HG03571 (cell line): ENCODE data around the gene GUCY2F.

Experiments
- ATAC-seq: cut with Tn5 transposase; IDR thresholded peaks from one replicate; pipeline ENCODE4 v1.9.1; 2021; ENCODE audit not compliant: unreplicated experiment

The GUCY2F gene

GRCh38 chrX:109398061-109398460 is 83.8 kb downstream of the GUCY2F start:
- ATAC-seq, result no peak

- no peak for ATAC-seq
Measured at GRCh38 chrX:109393859-109394258, 88.0 kb downstream of the GUCY2F start.

DNA sequence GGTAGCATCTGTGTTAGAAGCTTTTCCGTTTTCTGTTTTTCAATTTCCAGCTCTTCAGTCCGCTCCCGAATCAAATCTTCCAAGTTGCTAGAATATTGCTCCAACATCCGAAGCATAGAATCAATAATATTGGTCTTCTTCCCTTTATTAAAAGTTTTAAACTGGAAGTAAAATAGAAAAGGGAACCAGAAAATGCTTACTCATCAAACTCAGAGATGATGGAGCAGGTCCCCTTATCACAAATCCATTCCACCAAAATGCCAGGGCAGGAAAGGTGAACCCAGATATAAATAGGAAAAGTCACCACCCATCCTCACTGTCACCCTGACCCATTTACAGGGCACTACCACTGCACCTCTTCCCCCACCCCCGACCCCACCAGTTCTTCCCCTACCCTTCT is 89.0 kb downstream of the GUCY2F start:
- ATAC-seq, result no peak

GRCh38 chrX:109390556-109390955 is 91.3 kb downstream of the GUCY2F start:
- no peak for ATAC-seq

DNA sequence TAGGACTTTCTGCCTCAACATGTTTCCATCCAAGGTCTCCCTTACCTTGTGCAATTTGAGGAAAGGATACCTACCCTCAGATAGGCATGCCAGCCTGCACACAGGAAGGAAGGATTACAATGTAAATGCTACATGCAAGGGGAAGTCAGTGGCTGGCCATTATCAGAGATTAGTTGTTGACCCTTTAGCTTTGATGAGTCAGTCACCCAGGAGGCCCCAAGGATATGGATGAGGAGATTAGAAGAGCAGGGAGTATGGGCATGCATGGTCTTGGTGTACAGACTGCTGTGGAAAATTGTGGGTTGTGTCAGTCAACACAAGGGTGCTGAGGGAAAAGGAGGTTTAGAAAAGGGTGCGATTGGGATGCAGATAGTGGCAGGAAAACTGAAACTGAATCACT is 92.0 kb downstream of the GUCY2F start:
- no peak for ATAC-seq

- ATAC-seq, result no peak
Measured at GRCh38 chrX:109384699-109385098, 97.2 kb downstream of the GUCY2F start.

DNA sequence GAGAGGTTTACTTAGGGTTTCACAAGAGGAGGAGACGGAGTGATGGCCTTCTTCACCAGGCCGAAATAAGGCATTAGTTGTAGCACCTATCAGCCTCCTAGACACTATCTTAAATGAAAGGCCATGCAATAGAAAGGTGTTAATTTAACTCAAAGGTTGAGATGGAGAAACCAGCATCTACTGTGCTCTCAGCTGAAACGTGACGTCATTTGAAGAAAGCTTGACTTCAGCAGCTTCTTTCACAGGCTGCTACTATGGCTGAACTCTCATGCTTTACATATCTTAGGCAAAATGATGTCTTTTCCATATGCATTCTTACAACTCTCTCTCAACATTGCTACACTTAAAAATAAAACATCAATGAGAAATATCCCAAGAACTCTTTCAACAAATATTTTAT is 99.6 kb downstream of the GUCY2F start:
- no peak for ATAC-seq

DNA sequence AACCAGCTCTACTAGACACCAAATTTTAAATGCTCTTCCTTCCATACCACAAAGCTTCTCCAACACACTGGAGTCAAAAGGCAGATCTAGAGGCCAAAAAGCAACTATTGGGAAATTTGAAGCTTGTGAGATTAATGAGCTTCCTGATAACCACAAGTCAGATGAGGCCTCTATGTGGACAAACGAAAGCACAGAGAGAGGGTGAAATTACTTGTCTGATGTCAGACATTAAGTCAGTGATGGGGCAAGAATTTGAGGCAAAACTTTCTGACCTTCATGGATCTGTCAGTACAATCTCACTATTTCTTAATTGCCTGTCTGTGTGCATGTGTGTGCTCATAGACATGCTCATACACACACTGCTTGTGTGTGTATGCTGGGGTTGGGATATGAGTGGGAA is 103.6 kb downstream of the GUCY2F start:
- ATAC-seq, result no peak

DNA sequence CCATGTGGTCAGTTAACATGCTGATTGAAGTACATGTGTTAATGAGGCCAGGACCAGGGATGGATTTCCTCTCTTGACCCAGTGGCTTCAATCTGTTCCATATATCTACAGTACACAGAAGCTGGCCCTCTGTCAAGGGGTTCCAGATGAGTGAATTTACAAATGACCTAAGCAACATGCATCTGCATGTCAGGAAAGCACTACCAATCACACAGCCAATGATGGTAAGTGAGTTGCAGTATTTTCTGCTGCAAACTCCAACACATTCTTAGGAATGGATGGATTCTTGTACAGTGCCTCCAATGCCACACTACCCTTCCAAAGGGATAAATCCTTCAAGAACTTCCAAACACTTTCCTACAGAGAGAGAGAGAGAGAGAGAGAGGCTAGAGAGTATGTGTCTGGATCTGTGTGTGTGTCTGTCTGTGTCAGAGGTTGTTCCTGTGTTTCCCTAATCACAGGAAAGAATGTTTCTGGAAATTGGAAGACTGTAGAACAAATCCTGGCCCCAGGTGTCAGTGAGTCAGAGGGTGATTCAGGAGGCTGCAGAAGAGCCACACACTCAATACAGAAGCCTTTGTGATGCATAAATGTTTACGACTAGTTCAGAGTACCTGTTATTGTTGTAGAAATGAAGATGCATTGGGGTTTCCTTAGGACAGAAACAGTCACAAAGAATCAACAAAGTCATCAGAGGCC is 107.5 kb downstream of the GUCY2F start:
- ATAC-seq, result no peak

DNA sequence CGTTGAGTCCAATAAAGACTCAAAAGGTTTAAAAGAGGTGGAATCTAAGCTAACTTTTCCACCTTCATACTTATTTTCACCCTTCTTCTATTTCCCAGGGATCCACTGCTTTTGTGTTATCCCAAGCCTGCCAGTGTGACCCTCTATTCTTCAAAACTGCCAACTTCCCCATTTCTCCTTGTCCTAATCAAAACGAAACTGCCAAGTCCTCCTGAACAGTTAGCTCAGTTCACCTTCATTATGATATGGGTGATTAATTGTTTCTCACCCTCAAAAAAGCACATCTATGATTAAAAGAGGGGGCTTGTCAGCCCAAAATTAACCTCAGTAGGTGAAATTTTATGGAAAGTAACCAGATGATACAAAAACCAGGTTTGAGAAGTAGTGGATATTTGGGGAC is 108.4 kb downstream of the GUCY2F start:
- no peak for ATAC-seq

DNA sequence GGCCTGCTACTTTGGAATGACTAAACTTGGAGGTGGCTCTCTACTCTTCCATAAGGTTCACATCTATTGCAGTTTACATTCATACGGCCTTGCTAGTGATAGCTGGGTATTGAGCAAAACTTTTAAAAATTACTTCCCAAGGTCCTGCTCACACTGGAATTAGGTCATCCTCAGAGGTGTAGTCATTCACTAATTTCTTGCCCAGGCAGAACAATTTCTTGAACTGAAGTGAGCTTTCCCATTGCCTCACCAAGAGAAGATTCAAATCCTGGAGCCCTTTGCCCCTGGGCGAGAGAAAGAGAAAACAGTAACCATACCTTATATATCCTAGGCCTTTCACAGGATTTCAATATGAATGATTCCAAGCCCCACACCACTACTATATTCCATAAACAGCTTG is 109.2 kb downstream of the GUCY2F start:
- no peak for ATAC-seq

DNA sequence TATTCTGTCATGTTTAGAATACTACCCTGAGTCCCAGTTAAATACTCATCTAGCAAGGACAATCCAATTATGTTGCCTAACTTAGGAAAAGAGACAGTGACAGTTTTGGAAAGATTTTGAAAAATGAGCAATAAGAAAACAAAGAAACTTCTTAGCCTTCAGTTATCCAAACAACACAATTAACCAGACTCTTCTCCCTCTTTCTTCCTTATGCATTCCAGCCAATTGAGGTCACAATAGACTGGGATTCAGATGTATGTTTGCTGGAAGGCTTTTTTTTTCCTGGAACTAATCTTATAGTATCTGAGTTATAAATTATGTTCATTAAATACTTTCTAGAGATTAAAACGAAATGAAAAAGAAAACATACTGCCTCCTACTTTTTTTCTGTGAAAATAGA is 109.6 kb downstream of the GUCY2F start:
- no peak for ATAC-seq

DNA sequence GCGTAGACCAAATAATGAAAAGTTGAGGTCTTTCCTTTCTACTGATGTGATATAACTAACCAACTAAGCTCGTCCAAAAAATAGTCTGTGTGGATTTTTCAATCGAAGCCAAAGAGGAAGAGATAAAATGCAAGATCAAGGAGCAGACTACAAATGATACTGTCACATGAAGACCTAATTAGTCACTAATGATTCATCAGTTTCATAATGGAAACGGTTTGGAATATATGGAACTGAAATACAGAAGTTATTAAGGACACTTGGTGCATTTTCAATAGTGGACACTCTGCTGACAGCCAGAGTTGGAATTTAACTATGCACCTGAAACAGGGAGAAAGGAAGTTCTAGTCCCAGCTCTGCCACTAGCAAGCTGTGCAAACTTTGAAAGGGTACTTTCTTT is 119.8 kb downstream of the GUCY2F start:
- ATAC-seq, result no peak

- ATAC-seq, result no peak
Measured at GRCh38 chrX:109360301-109360700, 121.6 kb downstream of the GUCY2F start.

GRCh38 chrX:109357706-109358105 is 124.2 kb downstream of the GUCY2F start:
- ATAC-seq, result no peak

DNA sequence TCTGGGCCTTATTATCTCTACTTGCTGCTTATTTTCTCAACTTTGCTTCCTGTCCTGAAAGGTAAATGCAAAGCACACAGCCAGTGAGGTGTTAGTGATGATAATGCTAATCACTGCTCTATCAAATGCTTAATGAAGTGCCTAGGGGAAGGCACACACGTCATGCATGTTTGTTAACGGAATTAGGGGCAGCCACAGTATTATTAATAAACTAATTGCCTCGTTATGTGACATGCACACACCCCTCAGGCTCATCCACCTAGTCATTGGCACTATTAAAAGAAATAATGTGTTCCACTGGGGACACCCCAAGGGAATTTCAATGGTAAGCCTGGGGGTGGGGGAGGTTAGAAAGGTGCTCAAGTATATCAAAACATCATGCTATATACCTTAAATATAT is 125.2 kb downstream of the GUCY2F start:
- ATAC-seq, result no peak

DNA sequence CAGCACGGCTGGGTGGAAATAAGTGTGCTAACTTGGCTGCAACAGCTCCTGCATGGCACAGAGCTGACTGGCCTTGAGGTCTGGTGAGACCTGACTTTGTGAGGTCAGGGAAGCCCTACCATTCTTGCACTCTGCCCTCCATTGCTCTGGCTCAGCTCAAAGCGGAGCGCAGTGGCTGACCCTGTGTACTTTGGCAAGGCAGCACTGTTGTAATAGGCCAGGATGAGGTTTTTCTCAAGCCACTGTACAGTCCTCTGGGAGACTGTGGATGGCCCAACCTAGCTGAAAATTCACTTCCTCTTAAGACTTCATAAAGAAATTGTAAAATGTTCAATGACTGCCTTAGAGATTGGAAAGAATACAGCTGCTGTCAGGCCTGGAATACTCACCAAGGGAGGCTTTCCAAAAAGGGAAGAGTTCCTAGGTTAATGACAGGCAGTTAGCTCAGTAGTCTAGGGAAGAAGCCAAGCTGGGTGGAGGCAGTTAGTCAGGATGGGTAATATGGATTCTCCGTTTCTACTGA is 129.8 kb downstream of the GUCY2F start:
- no peak for ATAC-seq

DNA sequence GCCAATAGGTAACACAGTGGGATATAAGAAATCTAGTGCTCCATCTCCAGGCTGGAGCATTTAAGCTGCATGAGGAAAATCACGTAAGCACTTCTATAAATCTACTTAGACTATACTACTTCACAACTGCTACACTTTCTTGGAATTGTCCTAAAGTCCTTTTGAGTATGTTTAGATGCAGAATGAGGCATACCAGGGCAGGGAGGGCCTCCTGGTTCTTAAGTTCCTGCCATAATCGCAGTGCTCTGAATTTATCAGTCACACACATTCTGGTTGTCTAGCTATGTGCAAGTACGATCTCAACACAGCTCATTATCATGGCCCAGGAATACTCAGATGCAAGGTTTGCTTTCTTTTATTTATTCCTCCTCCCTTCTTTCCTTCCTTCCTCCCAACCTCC is 130.3 kb downstream of the GUCY2F start:
- no peak for ATAC-seq

DNA sequence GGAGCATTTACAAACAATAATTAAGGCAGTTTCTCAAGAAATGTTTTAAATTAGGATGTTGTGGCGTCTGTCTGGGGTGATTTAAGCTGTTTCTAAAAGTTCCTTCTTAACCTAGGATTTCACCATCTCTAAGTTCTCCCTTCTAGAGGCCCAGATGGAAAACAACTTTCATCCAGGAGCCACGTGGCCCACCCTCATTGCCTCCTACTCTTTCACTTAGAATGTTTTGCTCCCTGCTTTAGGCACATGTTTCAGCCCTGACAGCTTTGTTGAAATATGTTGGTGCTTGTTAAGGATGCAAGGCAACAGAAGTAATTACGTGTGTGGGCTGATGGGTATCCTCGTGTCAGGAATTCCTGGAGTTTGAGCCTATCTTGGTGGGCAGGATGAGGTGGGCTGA is 131.3 kb downstream of the GUCY2F start:
- ATAC-seq, result no peak

DNA sequence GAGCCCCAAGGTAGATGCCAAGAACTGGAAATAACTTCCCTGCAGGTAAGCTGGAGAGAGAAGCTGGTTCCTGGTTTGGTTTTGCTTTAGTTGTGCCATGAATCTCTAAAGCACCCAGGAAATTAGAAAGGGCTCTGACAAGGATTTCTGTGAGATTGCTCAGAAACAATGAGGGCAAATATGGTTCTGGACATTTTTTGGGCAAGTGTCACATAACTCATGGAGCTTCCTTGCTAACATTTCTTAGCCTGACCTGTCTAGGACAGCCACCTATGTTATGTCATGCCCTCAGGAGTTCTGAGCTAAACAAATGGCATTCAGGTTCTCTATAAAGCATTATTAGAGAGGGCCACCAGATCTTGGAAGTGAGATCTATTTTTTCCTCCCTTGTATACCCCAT is 131.8 kb downstream of the GUCY2F start:
- no peak for ATAC-seq

DNA sequence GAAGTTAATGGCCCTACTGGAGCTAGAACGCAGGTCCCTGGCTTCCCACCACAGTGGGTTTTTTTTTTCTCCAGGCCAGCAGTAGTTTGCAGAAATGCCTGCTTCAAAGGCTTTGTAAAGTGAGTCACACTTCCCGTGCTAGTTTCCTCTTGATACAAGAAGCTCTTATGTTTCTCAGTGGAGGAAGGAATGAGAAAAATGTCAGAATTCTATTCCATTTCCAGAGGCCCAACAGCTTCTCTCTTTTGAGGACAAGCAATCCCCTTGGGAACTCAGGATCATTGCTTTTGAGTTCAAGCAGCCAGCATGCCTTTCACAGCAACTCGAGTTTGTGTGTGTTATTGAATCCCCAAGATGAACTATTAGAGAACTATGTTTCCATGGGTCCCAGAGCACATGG is 134.3 kb downstream of the GUCY2F start:
- ATAC-seq, result no peak

- no peak for ATAC-seq
Measured at GRCh38 chrX:109346491-109346890, 135.4 kb downstream of the GUCY2F start.

DNA sequence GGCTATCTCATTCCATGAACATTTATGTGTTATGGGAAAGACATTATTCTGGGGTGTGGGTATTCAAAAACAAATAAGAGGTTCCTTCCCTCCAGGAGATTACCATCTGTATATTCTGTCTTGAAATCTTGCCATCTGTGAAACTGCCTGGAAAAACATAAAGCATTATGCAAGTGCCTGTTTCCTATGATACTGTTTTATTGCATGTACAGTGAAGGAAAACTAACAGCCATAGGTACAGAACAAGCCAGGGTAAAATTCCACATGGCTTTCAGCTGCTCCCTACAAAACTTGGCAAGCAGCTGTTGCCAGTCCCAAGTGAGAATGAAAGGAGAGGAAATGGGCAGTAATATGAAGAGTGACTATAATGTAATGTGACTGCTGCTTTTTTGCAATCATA is 136.0 kb downstream of the GUCY2F start:
- no peak for ATAC-seq
